ENCODE results near the gene ADARB1.
"Not testable (repeated sequence)": the region's sequence is repeated elsewhere in the genome, so short reads cannot be mapped to it uniquely, and the experiment has no call there.

Gene ADARB1

GRCh38 chr21:45140346-45140940 lies 66.1 kb downstream of the ADARB1 start (continued):
- no peak for TF ChIP-seq PPARA (CRISPR knock-in tag; IDR thresholded peaks at IDR 0.05; ENCODE audit: borderline replicate concordance)
- no peak for TF ChIP-seq TOX (CRISPR knock-in tag; IDR thresholded peaks at IDR 0.05; ENCODE audit: borderline replicate concordance)
- no peak for TF ChIP-seq ZNF70 (CRISPR knock-in tag; IDR thresholded peaks at IDR 0.05)

DNA sequence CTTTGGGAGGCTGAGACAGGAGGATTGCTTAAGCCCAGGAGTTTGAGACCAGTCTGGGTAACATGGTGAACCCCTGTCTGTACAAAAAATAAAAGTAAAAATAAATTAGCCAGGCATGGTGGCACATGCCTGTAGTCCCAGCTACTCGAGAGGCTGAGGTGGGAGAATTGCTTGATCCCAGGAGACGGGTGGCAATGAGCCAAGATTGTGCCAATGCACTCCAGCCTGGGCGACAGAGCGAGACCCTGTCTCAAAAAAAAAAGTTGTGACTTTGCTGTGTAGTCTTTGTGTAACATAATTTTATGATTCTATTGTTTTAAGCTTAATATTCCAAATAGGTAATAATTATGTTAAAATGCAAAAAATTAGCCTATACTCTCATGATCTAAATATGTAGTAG lies 66.6 kb downstream of the ADARB1 start:
- not testable (repeated sequence) for ATAC-seq

DNA sequence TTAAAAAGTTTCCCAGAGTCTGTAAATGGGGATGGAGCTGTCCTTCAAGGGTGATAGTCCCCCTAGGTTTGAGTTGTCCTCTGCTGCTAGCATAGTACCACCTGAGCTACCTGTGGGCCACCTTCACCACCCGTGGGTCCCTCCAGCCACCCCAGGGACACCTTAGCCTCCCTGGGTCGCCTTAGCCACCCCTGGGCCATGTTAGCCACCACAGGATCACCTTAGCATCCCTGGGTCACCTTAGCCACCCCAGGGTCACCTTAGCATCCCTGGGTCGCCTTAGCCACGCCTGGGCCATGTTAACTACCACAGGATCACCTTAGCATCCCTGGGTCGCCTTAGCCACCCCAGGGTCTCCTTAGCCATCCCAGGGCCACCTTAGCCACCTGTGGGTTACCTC lies 67.1 kb downstream of the ADARB1 start:
- TF ChIP-seq CSDC2 (CRISPR knock-in tag; IDR thresholded peaks at IDR 0.05) (no peak), ZFP30 (CRISPR knock-in tag; IDR thresholded peaks at IDR 0.05) (no peak), CREB5 (CRISPR knock-in tag; IDR thresholded peaks at IDR 0.05; ENCODE audit: low read depth) (no peak), ZFP3 (CRISPR knock-in tag; IDR thresholded peaks at IDR 0.05) (no peak), GLIS3 (CRISPR knock-in tag; IDR thresholded peaks at IDR 0.05) (no peak), ARNTL (CRISPR knock-in tag; IDR thresholded peaks at IDR 0.05; ENCODE audit: borderline replicate concordance, low read depth) (no peak), ISL1 (CRISPR knock-in tag; IDR thresholded peaks at IDR 0.05) (no peak), RARB (CRISPR knock-in tag; IDR thresholded peaks at IDR 0.05) (no peak), SNAI2 (CRISPR knock-in tag; IDR thresholded peaks at IDR 0.05) (no peak), ZC3H10 (CRISPR knock-in tag; IDR thresholded peaks at IDR 0.05) (no peak), OSR1 (CRISPR knock-in tag; IDR thresholded peaks at IDR 0.05) (no peak), ZNF8 (CRISPR knock-in tag; IDR thresholded peaks at IDR 0.05) (no peak), ZNF70 (CRISPR knock-in tag; IDR thresholded peaks at IDR 0.05) (no peak), ESRRG (CRISPR knock-in tag; IDR thresholded peaks at IDR 0.05) (no peak), TCF4 (CRISPR knock-in tag; IDR thresholded peaks at IDR 0.05; ENCODE audit: borderline replicate concordance) (no peak), ZNF565 (CRISPR knock-in tag; conservative IDR thresholded peaks at IDR 0.05; ENCODE audit: low read depth) (no peak), BACH2 (CRISPR knock-in tag; IDR thresholded peaks at IDR 0.05; ENCODE audit: borderline replicate concordance) (no peak), TOX (CRISPR knock-in tag; IDR thresholded peaks at IDR 0.05; ENCODE audit: borderline replicate concordance) (no peak)
- TF ChIP-seq, protein P1, sequence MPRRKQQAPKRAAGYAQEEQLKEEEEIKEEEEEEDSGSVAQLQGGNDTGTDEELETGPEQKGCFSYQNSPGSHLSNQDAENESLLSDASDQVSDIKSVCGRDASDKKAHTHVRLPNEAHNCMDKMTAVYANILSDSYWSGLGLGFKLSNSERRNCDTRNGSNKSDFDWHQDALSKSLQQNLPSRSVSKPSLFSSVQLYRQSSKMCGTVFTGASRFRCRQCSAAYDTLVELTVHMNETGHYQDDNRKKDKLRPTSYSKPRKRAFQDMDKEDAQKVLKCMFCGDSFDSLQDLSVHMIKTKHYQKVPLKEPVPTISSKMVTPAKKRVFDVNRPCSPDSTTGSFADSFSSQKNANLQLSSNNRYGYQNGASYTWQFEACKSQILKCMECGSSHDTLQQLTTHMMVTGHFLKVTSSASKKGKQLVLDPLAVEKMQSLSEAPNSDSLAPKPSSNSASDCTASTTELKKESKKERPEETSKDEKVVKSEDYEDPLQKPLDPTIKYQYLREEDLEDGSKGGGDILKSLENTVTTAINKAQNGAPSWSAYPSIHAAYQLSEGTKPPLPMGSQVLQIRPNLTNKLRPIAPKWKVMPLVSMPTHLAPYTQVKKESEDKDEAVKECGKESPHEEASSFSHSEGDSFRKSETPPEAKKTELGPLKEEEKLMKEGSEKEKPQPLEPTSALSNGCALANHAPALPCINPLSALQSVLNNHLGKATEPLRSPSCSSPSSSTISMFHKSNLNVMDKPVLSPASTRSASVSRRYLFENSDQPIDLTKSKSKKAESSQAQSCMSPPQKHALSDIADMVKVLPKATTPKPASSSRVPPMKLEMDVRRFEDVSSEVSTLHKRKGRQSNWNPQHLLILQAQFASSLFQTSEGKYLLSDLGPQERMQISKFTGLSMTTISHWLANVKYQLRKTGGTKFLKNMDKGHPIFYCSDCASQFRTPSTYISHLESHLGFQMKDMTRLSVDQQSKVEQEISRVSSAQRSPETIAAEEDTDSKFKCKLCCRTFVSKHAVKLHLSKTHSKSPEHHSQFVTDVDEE (CRISPR knock-in tag; IDR thresholded peaks at IDR 0.05) = no peak
- ATAC-seq = no peak

DNA sequence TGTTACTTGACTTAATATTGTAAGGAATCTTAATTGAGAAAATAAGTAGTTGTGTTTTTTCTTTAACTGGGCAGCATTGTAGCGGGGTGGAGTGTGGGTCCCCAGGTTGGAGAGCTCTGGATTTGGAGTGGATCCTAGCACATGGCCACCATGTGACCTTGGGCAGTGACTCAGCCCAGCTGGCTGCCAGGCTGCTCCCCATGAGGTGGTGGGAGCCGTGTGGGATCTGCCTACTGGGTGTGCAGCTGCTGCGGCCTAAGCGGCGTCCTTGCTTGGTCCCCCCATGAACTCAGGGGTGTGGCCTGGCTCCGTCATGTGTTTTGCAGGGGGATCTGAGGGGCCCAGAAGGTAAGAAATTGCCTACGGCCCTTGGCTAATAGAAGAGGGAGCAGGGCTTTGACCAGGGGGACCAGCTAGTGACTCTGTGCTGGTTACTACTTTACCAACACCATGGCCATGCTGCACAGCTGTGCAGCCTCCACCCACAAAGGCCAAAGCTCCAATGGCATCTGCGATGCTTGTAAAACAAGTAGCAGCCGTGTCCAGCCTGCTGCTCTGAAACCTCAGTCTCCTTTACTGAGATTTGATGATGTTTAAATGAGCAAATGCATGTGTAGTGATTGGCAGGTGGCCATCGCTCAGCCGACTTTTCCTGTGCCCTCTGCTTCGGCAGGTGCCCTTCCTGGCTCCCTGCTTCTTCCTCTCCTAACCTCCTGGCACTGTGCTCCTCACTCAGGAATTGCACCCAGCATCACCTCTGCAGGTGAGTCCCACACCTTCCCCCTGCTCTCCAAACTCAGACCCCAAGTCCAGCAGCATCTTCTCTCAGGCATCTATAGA lies 68.3 kb downstream of the ADARB1 start:
- ATAC-seq = peak; percentile 59
- no peak for TF ChIP-seq PPARA (CRISPR knock-in tag; IDR thresholded peaks at IDR 0.05; ENCODE audit: borderline replicate concordance)
- no peak for TF ChIP-seq ZFP30 (CRISPR knock-in tag; IDR thresholded peaks at IDR 0.05)
- no peak for TF ChIP-seq ZC3H10 (CRISPR knock-in tag; IDR thresholded peaks at IDR 0.05)
- TF ChIP-seq CSDC2 (CRISPR knock-in tag; IDR thresholded peaks at IDR 0.05) = no peak
- no peak for TF ChIP-seq CREB5 (CRISPR knock-in tag; IDR thresholded peaks at IDR 0.05; ENCODE audit: low read depth)
- no peak for TF ChIP-seq ZNF70 (CRISPR knock-in tag; IDR thresholded peaks at IDR 0.05)
- TF ChIP-seq ARNTL (CRISPR knock-in tag; IDR thresholded peaks at IDR 0.05; ENCODE audit: borderline replicate concordance, low read depth) = no peak
- no peak for TF ChIP-seq ZFP3 (CRISPR knock-in tag; IDR thresholded peaks at IDR 0.05)
- no peak for TF ChIP-seq ESRRG (CRISPR knock-in tag; IDR thresholded peaks at IDR 0.05)
- no peak for TF ChIP-seq TOX (CRISPR knock-in tag; IDR thresholded peaks at IDR 0.05; ENCODE audit: borderline replicate concordance)
- TF ChIP-seq, protein P1 (CRISPR knock-in tag; IDR thresholded peaks at IDR 0.05) = no peak
- TF ChIP-seq POU6F1 (CRISPR knock-in tag; IDR thresholded peaks at IDR 0.05; ENCODE audit: borderline replicate concordance, low read depth) = no peak
- no peak for TF ChIP-seq BACH2 (CRISPR knock-in tag; IDR thresholded peaks at IDR 0.05; ENCODE audit: borderline replicate concordance)
- TF ChIP-seq ZNF565 (CRISPR knock-in tag; conservative IDR thresholded peaks at IDR 0.05; ENCODE audit: low read depth) = no peak
- TF ChIP-seq TCF4 (CRISPR knock-in tag; IDR thresholded peaks at IDR 0.05; ENCODE audit: borderline replicate concordance) = no peak
